Measurements from ENCODE around the gene TRPM2. TPM values are rescaled to one million over a fixed set of nuclear protein-coding genes. Genes with fewer than 3 reads are reported as not detected.
"Not testable (repeated sequence)": the region's sequence is repeated elsewhere in the genome, so short reads cannot be mapped to it uniquely, and the experiment has no call there.

TRPM2 gene
- total RNA-seq, 6 experiments from 2014 or later, result 0.92 to 2.0 (median 1.2) TPM

DNA sequence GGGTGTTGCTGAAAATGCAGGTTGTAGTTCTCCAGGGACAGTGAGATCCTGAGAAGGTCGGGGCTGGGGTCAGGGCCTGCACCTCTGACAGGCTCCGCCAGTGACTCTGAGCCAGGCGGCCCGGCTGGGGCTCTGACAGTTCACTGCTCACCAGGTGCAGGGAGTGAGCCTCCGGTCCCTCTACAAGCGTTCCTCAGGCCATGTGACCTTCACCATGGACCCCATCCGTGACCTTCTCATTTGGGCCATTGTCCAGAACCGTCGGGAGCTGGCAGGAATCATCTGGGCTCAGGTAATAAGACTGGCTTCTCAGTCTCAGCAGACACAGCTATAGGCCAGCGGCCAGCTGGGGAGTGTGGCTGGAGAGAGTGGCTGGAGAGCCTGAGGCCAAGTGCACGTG is 41.8 kb downstream of the TRPM2 start:
- intact Hi-C loops (cut with DNase I), result loop anchor here in 1 of 2 donors (10.0 kb wide), 1 partner anchor 50 kb away; no protein-coding TSS in a partner anchor
- TF ChIP-seq, protein P1, sequence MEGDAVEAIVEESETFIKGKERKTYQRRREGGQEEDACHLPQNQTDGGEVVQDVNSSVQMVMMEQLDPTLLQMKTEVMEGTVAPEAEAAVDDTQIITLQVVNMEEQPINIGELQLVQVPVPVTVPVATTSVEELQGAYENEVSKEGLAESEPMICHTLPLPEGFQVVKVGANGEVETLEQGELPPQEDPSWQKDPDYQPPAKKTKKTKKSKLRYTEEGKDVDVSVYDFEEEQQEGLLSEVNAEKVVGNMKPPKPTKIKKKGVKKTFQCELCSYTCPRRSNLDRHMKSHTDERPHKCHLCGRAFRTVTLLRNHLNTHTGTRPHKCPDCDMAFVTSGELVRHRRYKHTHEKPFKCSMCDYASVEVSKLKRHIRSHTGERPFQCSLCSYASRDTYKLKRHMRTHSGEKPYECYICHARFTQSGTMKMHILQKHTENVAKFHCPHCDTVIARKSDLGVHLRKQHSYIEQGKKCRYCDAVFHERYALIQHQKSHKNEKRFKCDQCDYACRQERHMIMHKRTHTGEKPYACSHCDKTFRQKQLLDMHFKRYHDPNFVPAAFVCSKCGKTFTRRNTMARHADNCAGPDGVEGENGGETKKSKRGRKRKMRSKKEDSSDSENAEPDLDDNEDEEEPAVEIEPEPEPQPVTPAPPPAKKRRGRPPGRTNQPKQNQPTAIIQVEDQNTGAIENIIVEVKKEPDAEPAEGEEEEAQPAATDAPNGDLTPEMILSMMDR (IDR thresholded peaks at IDR 0.05), result no peak
- TF ChIP-seq POLR2A (IDR thresholded peaks at IDR 0.05), result no peak
- ATAC-seq (no peak), DNase-seq (no peak)
- Histone ChIP-seq H3K4me3 (no peak overlapping the region), H3K36me3 (no peaks in the 10 kb centered on the region), H3K9me3 (no peaks in the 10 kb centered on the region), H3K27me3 (no peaks in the 10 kb centered on the region), H3K4me1 (no peaks in the 10 kb centered on the region), H3K27ac (no peak overlapping the region)
- WGBS (ENCODE audit: insufficient coverage, low coverage, low lambda C conversion rate, missing lambda C conversion rate), result 53% methylated on average over 5 of the region's 11 CpGs

DNA sequence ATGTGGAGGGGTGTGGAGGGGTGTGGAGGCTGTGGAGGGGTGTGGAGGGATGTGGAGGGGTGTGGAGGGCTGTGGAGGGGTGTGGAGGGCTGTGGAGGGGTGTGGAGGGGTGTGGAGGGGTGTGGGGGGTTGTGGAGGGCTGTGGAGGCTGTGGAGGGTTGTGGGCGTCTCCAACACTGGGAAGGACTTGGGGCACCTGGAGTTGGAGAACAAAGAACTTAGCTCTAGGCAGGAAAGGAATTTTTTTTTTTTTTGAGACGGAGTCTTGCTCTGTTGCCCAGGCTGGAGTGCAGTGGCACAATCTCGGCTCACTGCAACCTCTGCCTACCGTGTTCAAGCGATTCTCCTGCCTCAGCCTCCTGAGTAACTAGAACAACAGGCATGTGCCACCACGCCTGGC is 43.4 kb downstream of the TRPM2 start:
- not testable (repeated sequence) for H3K9me3 ChIP-seq, H3K4me1 ChIP-seq, H3K4me3 ChIP-seq, H3K36me3 ChIP-seq, ATAC-seq, H3K27me3 ChIP-seq, H3K27ac ChIP-seq
- peak in 1 of 3 donors; percentile 10 for DNase-seq
- 80% methylated on average over 3 of the region's 6 CpGs for WGBS (ENCODE audit: insufficient coverage, low coverage, low lambda C conversion rate, missing lambda C conversion rate)
- intact Hi-C loops (cut with DNase I), result loop anchor here in 1 of 2 donors (10.0 kb wide), 1 partner anchor 48 kb away; no protein-coding TSS in a partner anchor

- Histone ChIP-seq H3K9me3 (no peaks in the 10 kb centered on the region), H3K4me3 (no peak overlapping the region), H3K36me3 (no peaks in the 10 kb centered on the region), H3K4me1 (no peaks in the 10 kb centered on the region), H3K27me3 (no peaks in the 10 kb centered on the region), H3K27ac (no peak overlapping the region)
- TF ChIP-seq, protein P1 (IDR thresholded peaks at IDR 0.05), result no peak
- TF ChIP-seq POLR2A (IDR thresholded peaks at IDR 0.05), result no peak
- peak in 1 of 4 donors; percentile 9 for ATAC-seq
- intact Hi-C loops (cut with DNase I), result loop anchor here in 1 of 2 donors (10.0 kb wide), 1 partner anchor 47 kb away; no protein-coding TSS in a partner anchor
- WGBS (ENCODE audit: insufficient coverage, low coverage, low lambda C conversion rate, missing lambda C conversion rate), result no CpG with 5 or more reads among the region's 22 CpGs
- peak in 1 of 3 donors; percentile 48 for DNase-seq
Measured at GRCh38 chr21:44397431-44398031, 44.1 kb downstream of the TRPM2 start.

- intact Hi-C loops (cut with DNase I), result loop anchor here in 1 of 2 donors (10.0 kb wide), 1 partner anchor 46 kb away; no protein-coding TSS in a partner anchor
- TF ChIP-seq, protein P1 (IDR thresholded peaks at IDR 0.05), result no peak
- no peak for TF ChIP-seq POLR2A (IDR thresholded peaks at IDR 0.05)
- Histone ChIP-seq H3K4me3 (no peak overlapping the region), H3K27ac (no peak overlapping the region), H3K9me3 (no peaks in the 10 kb centered on the region), H3K27me3 (no peaks in the 10 kb centered on the region), H3K4me1 (no peaks in the 10 kb centered on the region), H3K36me3 (no peaks in the 10 kb centered on the region)
- 80% methylated on average over 3 of the region's 9 CpGs for WGBS (ENCODE audit: insufficient coverage, low coverage, low lambda C conversion rate, missing lambda C conversion rate)
- no peak for ATAC-seq
- peak in 1 of 3 donors; percentile 8 for DNase-seq
Measured at GRCh38 chr21:44398499-44398898, 45.1 kb downstream of the TRPM2 start.

GRCh38 chr21:44399151-44399954 is 45.9 kb downstream of the TRPM2 start:
- intact Hi-C loops (cut with DNase I), result loop anchor here in 1 of 2 donors (10.0 kb wide), 1 partner anchor 45 kb away; no protein-coding TSS in a partner anchor
- TF ChIP-seq POLR2A (IDR thresholded peaks at IDR 0.05), result no peak
- TF ChIP-seq, protein P1 (IDR thresholded peaks at IDR 0.05), result no peak
- no peak overlapping the region for H3K4me3 ChIP-seq

More at GRCh38 chr21:44399151-44399954, 45.9 kb downstream of the TRPM2 start:
- Histone ChIP-seq H3K4me1 (no peaks in the 10 kb centered on the region), H3K36me3 (no peaks in the 10 kb centered on the region), H3K27me3 (no peaks in the 10 kb centered on the region), H3K27ac (no peak overlapping the region), H3K9me3 (no peaks in the 10 kb centered on the region)
- DNase-seq (peak in 1 of 3 donors; percentile 42), ATAC-seq (no peak)
- 20% methylated on average over 1 of the region's 33 CpGs for WGBS (ENCODE audit: insufficient coverage, low coverage, low lambda C conversion rate, missing lambda C conversion rate)
